ENCODE measurements around the gene SRF. TPM values are rescaled to one million over a fixed set of nuclear protein-coding genes. Genes with fewer than 3 reads are reported as not detected.

The SRF gene
- total RNA-seq, 2 experiments from 2014 or later: 45.8 to 45.9 TPM

GRCh38 chr6:43180058-43180457 is 9.0 kb downstream of the SRF start:
- H3K27me3 Mint-ChIP-seq: no peaks in the 10 kb centered on the region
- H3K36me3 Mint-ChIP-seq (ENCODE audit: low read depth): peaks cover 49% of the 10 kb centered on the region
- DNase-seq: no peak
- H3K27ac Mint-ChIP-seq: no peak overlapping the region
- peaks cover 53% of the 10 kb centered on the region for H3K4me1 Mint-ChIP-seq
- POLR2A ChIA-PET: interaction anchor here (1.1 to 2.8 kb wide), 2 partner anchors 8 to 44 kb away, joined by 6 to 12 read pairs; no protein-coding TSS in a partner anchor
- CTCF ChIA-PET: no interaction called here
- H3K9me3 Mint-ChIP-seq: no peaks in the 10 kb centered on the region
- no peak overlapping the region for H3K4me3 Mint-ChIP-seq

GRCh38 chr6:43180985-43181384 is 9.9 kb downstream of the SRF start:
- Mint-ChIP-seq H3K4me3 (peak overlapping the region; percentile 95), H3K27ac (peak overlapping the region; percentile 19), H3K4me1 (peaks cover 52% of the 10 kb centered on the region), H3K9me3 (no peaks in the 10 kb centered on the region), H3K27me3 (no peaks in the 10 kb centered on the region), H3K36me3 (ENCODE audit: low read depth) (peaks cover 45% of the 10 kb centered on the region)
- POLR2A ChIA-PET: interaction anchor here (1.1 to 2.8 kb wide), 3 partner anchors 9 to 48 kb away, joined by 6 to 12 read pairs (median 9); partner anchors contain the start of gene DNPH1
- CTCF ChIA-PET: no interaction called here
- no peak for DNase-seq

DNA sequence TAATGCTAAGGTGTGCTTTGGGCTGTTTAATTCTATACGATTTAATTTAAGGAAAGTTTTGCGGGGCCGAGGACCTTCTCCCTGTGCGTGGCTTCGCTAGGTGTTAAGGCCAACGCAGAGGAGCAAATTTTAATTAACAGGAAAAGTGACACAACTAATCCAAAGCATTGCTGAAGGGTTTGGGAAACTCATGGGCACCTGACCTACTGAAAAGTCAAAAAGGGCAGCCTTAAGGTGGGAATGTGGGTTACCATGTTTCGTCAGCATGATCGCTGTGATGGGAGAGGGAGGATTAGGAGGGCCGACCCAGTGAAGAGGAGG is 10.5 kb downstream of the SRF start:
- no peaks in the 10 kb centered on the region for H3K9me3 Mint-ChIP-seq
- CTCF ChIA-PET: interaction anchor here (0.8 to 1.5 kb wide), 4 partner anchors 8 to 47 kb away, joined by 4 to 5 read pairs (median 5); partner anchors contain the start of genes DNPH1 and SRF
- H3K27me3 Mint-ChIP-seq: no peaks in the 10 kb centered on the region
- peak overlapping the region; percentile 53 for H3K27ac Mint-ChIP-seq
- H3K4me3 Mint-ChIP-seq: peak overlapping the region; percentile 95
- peaks cover 47% of the 10 kb centered on the region for H3K4me1 Mint-ChIP-seq
- no peak for DNase-seq
- POLR2A ChIA-PET: interaction anchor here (0.7 to 5.5 kb wide), 6 partner anchors 7 to 339 kb away, joined by 3 to 51 read pairs (median 7); partner anchors contain the start of genes CNPY3 and DNPH1
- peaks cover 44% of the 10 kb centered on the region for H3K36me3 Mint-ChIP-seq (ENCODE audit: low read depth)

GRCh38 chr6:43181942-43182860 is 11.1 kb downstream of the SRF start, which contains the start of gene CUL9:
CUL9 (plus strand) TSS chr6:43182196; CDS start chr6:43184311, 2,115 bp downstream.
- H3K27me3 Mint-ChIP-seq: no peaks in the 10 kb centered on the region
- peaks cover 43% of the 10 kb centered on the region for H3K36me3 Mint-ChIP-seq (ENCODE audit: low read depth)
- POLR2A ChIA-PET: interaction anchor here (0.7 to 5.5 kb wide), 8 partner anchors 8 to 338 kb away, joined by 3 to 51 read pairs (median 4); partner anchors contain the start of genes CNPY3, DNPH1, KLC4 and MRPL2
- H3K27ac Mint-ChIP-seq: peak within 1 kb of the TSS; percentile 53
- H3K9me3 Mint-ChIP-seq: no peaks in the 10 kb centered on the region
- CTCF ChIA-PET: interaction anchor here (0.6 to 1.5 kb wide), 6 partner anchors 9 to 290 kb away, joined by 4 to 5 read pairs (median 5); partner anchors contain the start of genes DNPH1 and SRF
- DNase-seq: peak; percentile 87
- H3K4me1 Mint-ChIP-seq: peaks cover 46% of the 10 kb centered on the region
- H3K4me3 Mint-ChIP-seq: peak within 1 kb of the TSS; percentile 95

- Mint-ChIP-seq H3K36me3 (ENCODE audit: low read depth) (peaks cover 47% of the 10 kb centered on the region), H3K4me1 (peaks cover 46% of the 10 kb centered on the region), H3K4me3 (peak overlapping the region; percentile 95), H3K9me3 (no peaks in the 10 kb centered on the region), H3K27me3 (no peaks in the 10 kb centered on the region), H3K27ac (no peak overlapping the region)
- CTCF ChIA-PET: no interaction called here
- DNase-seq: no peak
- POLR2A ChIA-PET: interaction anchor here (0.8 to 5.5 kb wide), 2 partner anchors 9 to 11 kb away, joined by 3 to 51 read pairs; no protein-coding TSS in a partner anchor
Observed at GRCh38 chr6:43183441-43183840, 12.4 kb downstream of the SRF start.

- Mint-ChIP-seq H3K4me1 (peaks cover 46% of the 10 kb centered on the region), H3K4me3 (peak overlapping the region; percentile 3), H3K9me3 (no peaks in the 10 kb centered on the region), H3K27ac (peak overlapping the region; percentile 8), H3K27me3 (no peaks in the 10 kb centered on the region), H3K36me3 (ENCODE audit: low read depth) (peaks cover 42% of the 10 kb centered on the region)
- CTCF ChIA-PET: no interaction called here
- POLR2A ChIA-PET: interaction anchor here (1.5 to 5.5 kb wide), 2 partner anchors 10 to 16 kb away, joined by 3 to 51 read pairs; no protein-coding TSS in a partner anchor
- DNase-seq: no peak
Observed at GRCh38 chr6:43184268-43184985, 13.4 kb downstream of the SRF start.

DNA sequence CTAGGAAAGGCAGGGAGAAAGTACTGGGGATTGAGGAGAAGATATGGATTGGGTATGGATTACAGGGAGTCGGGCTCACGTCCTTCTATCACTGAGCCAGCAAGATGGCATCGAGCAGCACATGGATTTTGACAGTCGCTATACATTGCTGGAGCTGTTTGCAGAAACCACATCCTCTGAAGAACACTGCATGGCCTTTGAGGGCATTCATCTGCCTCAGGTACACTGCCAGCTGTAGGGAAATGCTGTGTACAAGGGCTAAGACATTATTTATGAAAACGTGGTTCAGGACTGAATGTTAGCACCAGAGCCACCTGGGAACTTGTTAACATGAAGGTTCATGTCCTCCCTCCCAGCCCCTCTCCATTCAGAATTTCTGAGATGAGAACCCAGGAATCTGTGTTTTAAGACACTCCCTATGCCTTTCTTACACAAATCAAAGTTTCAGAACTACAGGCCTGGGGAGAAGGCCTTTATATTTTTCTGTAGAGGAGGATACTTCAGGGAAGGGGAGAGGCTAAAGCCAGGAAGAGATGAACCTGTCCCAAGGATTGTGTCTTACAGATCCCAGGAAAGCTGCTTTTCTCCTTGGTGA is 14.4 kb downstream of the SRF start:
- DNase-seq: peak; percentile 40
- no peaks in the 10 kb centered on the region for H3K27me3 Mint-ChIP-seq
- H3K4me1 Mint-ChIP-seq: peaks cover 48% of the 10 kb centered on the region
- peak overlapping the region; percentile 17 for H3K27ac Mint-ChIP-seq
- POLR2A ChIA-PET: interaction anchor here (0.6 to 5.5 kb wide), 4 partner anchors 11 to 206 kb away, joined by 3 to 51 read pairs (median 3); partner anchors contain the start of gene PEX6
- CTCF ChIA-PET: no interaction called here
- H3K9me3 Mint-ChIP-seq: no peaks in the 10 kb centered on the region
- H3K4me3 Mint-ChIP-seq: no peak overlapping the region
- H3K36me3 Mint-ChIP-seq (ENCODE audit: low read depth): peaks cover 47% of the 10 kb centered on the region

DNA sequence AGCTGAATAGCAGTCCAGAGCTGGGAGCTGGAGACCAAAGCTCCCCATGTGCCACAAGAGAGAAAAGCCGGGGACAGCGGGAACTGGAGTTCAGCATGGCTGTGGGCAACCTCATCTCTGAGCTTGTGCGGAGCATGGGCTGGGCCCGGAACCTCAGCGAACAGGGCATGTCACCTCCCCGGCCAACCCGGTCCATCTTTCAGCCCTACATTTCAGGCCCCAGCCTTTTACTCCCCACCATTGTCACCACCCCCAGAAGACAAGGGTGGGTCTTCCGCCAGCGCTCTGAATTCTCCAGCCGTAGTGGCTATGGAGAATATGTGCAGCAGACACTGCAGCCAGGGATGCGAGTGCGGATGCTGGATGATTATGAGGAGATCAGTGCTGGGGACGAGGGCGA is 14.9 kb downstream of the SRF start:
- ChIA-PET CTCF (no interaction called here), POLR2A (interaction anchor here (0.6 to 5.5 kb wide), 3 partner anchors 12 to 272 kb away, joined by 3 to 51 read pairs (median 3); no protein-coding TSS in a partner anchor)
- Mint-ChIP-seq H3K4me3 (no peak overlapping the region), H3K27ac (peak overlapping the region; percentile 7), H3K4me1 (peaks cover 50% of the 10 kb centered on the region), H3K36me3 (ENCODE audit: low read depth) (peaks cover 47% of the 10 kb centered on the region), H3K9me3 (no peaks in the 10 kb centered on the region), H3K27me3 (no peaks in the 10 kb centered on the region)
- DNase-seq: no peak

DNA sequence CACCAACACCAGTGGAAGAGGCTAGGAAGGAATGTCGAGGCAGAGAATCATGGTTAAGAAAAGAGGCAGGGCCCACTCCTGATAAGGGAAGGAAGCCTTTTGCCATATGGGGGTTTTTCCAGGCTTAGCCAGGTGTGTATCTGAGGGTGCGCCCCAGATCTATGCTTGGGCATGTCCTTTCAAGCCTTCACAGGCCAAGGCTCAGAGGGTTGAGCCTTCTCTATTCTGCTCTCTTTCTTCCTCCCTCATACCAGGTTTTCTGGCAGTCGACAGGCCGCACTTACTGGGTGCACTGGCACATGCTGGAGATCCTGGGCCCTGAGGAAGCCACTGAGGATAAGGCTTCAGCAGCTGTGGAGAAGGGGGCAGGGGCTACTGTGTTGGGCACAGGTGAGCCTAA is 15.6 kb downstream of the SRF start:
- DNase-seq: no peak
- Mint-ChIP-seq H3K36me3 (ENCODE audit: low read depth) (peaks cover 47% of the 10 kb centered on the region), H3K4me3 (no peak overlapping the region), H3K27ac (no peak overlapping the region), H3K27me3 (no peaks in the 10 kb centered on the region), H3K4me1 (peaks cover 44% of the 10 kb centered on the region), H3K9me3 (no peaks in the 10 kb centered on the region)
- POLR2A ChIA-PET: interaction anchor here (5.5 kb wide), 1 partner anchor 13 kb away, joined by 51 read pairs; no protein-coding TSS in a partner anchor
- CTCF ChIA-PET: no interaction called here

DNA sequence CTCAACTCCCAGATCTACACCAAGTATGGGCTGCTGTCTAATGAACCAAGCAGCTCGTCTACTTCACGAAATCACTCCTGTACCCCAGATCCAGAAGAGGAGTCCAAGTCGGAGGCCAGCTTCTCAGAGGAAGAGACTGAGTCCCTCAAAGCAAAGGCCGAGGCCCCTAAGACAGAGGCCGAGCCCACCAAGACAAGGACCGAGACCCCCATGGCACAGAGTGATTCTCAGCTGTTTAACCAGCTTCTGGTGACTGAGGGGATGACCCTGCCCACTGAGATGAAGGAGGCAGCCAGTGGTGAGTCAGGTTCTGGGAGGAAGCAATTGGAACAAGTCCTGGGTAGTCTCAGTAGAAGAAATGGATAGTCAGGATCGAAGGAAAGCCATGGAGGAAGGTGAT is 16.8 kb downstream of the SRF start:
- no peak for DNase-seq
- no peak overlapping the region for H3K27ac Mint-ChIP-seq
- H3K4me1 Mint-ChIP-seq: peaks cover 37% of the 10 kb centered on the region
- POLR2A ChIA-PET: interaction anchor here (0.5 to 1.2 kb wide), 2 partner anchors 17 to 41 kb away, joined by 3 read pairs; partner anchors contain the start of gene DNPH1
- H3K9me3 Mint-ChIP-seq: no peaks in the 10 kb centered on the region
- peaks cover 50% of the 10 kb centered on the region for H3K36me3 Mint-ChIP-seq (ENCODE audit: low read depth)
- no peaks in the 10 kb centered on the region for H3K27me3 Mint-ChIP-seq
- CTCF ChIA-PET: no interaction called here
- H3K4me3 Mint-ChIP-seq: no peak overlapping the region

- no peak for DNase-seq
- POLR2A ChIA-PET: interaction anchor here (1.2 kb wide), 1 partner anchor 40 kb away, joined by 3 read pairs; the partner anchor contains the start of gene DNPH1
Observed at GRCh38 chr6:43188426-43188825, 17.4 kb downstream of the SRF start.

GRCh38 chr6:43189776-43190304 is 18.8 kb downstream of the SRF start:
- Mint-ChIP-seq H3K27me3 (no peaks in the 10 kb centered on the region), H3K4me3 (no peak overlapping the region), H3K36me3 (ENCODE audit: low read depth) (peaks cover 55% of the 10 kb centered on the region), H3K27ac (no peak overlapping the region), H3K9me3 (no peaks in the 10 kb centered on the region), H3K4me1 (peaks cover 18% of the 10 kb centered on the region)
- ChIA-PET POLR2A (no interaction called here), CTCF (no interaction called here)
- no peak for DNase-seq

More at GRCh38 chr6:43188426-43188825, 17.4 kb downstream of the SRF start:
- no peaks in the 10 kb centered on the region for H3K27me3 Mint-ChIP-seq
- H3K9me3 Mint-ChIP-seq: no peaks in the 10 kb centered on the region
- H3K4me1 Mint-ChIP-seq: peaks cover 31% of the 10 kb centered on the region
- no peak overlapping the region for H3K27ac Mint-ChIP-seq
- CTCF ChIA-PET: no interaction called here
- H3K36me3 Mint-ChIP-seq (ENCODE audit: low read depth): peaks cover 56% of the 10 kb centered on the region
- no peak overlapping the region for H3K4me3 Mint-ChIP-seq
